SK-N-SH (cell line): Measurements from ENCODE around the gene PGBD4. TPM values are rescaled to one million over a fixed set of nuclear protein-coding genes. Genes with fewer than 3 reads are reported as not detected.

ENCODE experiments used
- CTCF ChIA-PET: fragments of 300-600, 350-600 bp; formaldehyde crosslinking; extraction: SDS; loops from one replicate; lab custom pipeline; 2021; lab: Yijun Ruan, JAX
- POLR2A ChIA-PET: fragments of 350-600 bp; sonication (Branson Sonifier 250); formaldehyde crosslinking; extraction: SDS; loops from one replicate; lab custom pipeline; 2020; ENCODE audit warnings: antibody characterized with exemption, inconsistent platforms; lab: Yijun Ruan, JAX
- DNase-seq: peaks from one replicate; pipeline ENCODE4 v3.0.0; 2012
- H2AFZ ChIP-seq: fragments of 200-600 bp; sonication (generic); 2 replicates; pipeline ENCODE4 v1.8.1; 2016; ENCODE audit warnings: antibody characterized with exemption, mild to moderate bottlenecking, low read depth
- H3F3A ChIP-seq: fragments of 200-600 bp; sonication (generic); replicated peaks from 2 replicates; pipeline ENCODE3; 2016; ENCODE audit warnings: antibody characterized with exemption, mild to moderate bottlenecking; ENCODE audit not compliant: insufficient read depth
- H3K27ac ChIP-seq, 2 experiments: fragments of 200-500 bp in 1 of 2; fragments of 200-600 bp in 1 of 2; sonication (Bioruptor generic) in 1 of 2; sonication (generic), shearing (Covaris generic) in 1 of 2; 2 replicates each; pipeline versions ENCODE4 v1.5.1 to v1.6.1; 2014 to 2016; ENCODE audit warnings: low read depth in 2 of 2, inconsistent platforms in 1 of 2, low read length in 1 of 2, mild to moderate bottlenecking in 1 of 2, mixed read lengths in 1 of 2
- H3K27me3 ChIP-seq: fragments of 200-600 bp; sonication (generic), shearing (Covaris generic); 2 replicates; pipeline ENCODE4 v1.6.1; 2016; ENCODE audit warnings: mixed run types; ENCODE audit not compliant: insufficient read depth
- H3K36me3 ChIP-seq, 2 experiments: fragments of 200-500 bp in 1 of 2; fragments of 200-600 bp in 1 of 2; sonication (Bioruptor generic) in 1 of 2; sonication (generic) in 1 of 2; replicated peaks in 1 of 2; 2 replicates each; pipeline versions ENCODE3 to v1.5.1; 2014 to 2016; ENCODE audit warnings: low read length in 1 of 2, mild to moderate bottlenecking in 1 of 2; ENCODE audit not compliant: insufficient read depth in 2 of 2, control insufficient read depth in 1 of 2
- H3K4me1 ChIP-seq, 2 experiments: fragments of 200-500 bp in 1 of 2; fragments of 200-600 bp in 1 of 2; sonication (Bioruptor generic) in 1 of 2; sonication (generic), shearing (Covaris generic) in 1 of 2; 2 replicates each; pipeline versions ENCODE4 v1.5.1 to v1.6.1; 2014 to 2016; ENCODE audit warnings: low read depth in 1 of 2, low read length in 1 of 2, mixed run types in 1 of 2; ENCODE audit not compliant: insufficient read depth in 2 of 2, control insufficient read depth in 1 of 2
- H3K4me2 ChIP-seq: fragments of 200-600 bp; sonication (generic), shearing (Covaris generic); 2 replicates; pipeline ENCODE4 v1.6.1; 2017; ENCODE audit warnings: mixed run types
- H3K4me3 ChIP-seq, 2 experiments: fragments of 200-500 bp in 1 of 2; fragments of 200-600 bp in 1 of 2; sonication (Bioruptor generic) in 1 of 2; sonication (generic), shearing (Covaris generic) in 1 of 2; 2 replicates each; pipeline versions ENCODE4 v1.5.1 to v1.8.1; 2014 to 2016; ENCODE audit warnings: low read depth in 2 of 2, inconsistent platforms in 1 of 2, low read length in 1 of 2, mild to moderate bottlenecking in 1 of 2, mixed read lengths in 1 of 2, moderate library complexity in 1 of 2
- H3K79me2 ChIP-seq: fragments of 200-600 bp; sonication (generic); 2 replicates; pipeline ENCODE4 v1.8.1; 2017; ENCODE audit warnings: mild to moderate bottlenecking; ENCODE audit not compliant: insufficient read depth
- H3K9ac ChIP-seq: fragments of 200-600 bp; sonication (generic); 2 replicates; pipeline ENCODE4 v1.6.1; 2017; ENCODE audit warnings: mixed run types
- H3K9me2 ChIP-seq: fragments of 200-600 bp; sonication (generic); 2 replicates; pipeline ENCODE4 v1.6.1; 2017; ENCODE audit warnings: mixed run types
- H3K9me3 ChIP-seq: fragments of 200-600 bp; sonication (generic); 2 replicates; pipeline ENCODE4 v1.6.1; 2017; ENCODE audit warnings: mixed run types, mild to moderate bottlenecking, moderate library complexity
- H4K20me1 ChIP-seq: fragments of 200-600 bp; sonication (generic); 2 replicates; pipeline ENCODE4 v1.6.1; 2017; ENCODE audit warnings: mild to moderate bottlenecking, mixed run types; ENCODE audit not compliant: insufficient read depth
- CHD2 ChIP-seq: fragments of 150-350 bp; IDR thresholded peaks from 2 replicates; pipeline ENCODE4 v1.6.1; 2018; ENCODE audit warnings: low read length; ENCODE audit not compliant: partially characterized antibody
- EP300 ChIP-seq, 2 experiments: IDR thresholded peaks; 2 replicates each; pipeline versions ENCODE4 v1.4.0 to v1.6.1; 2012; ENCODE audit warnings: borderline replicate concordance in 1 of 2, low read depth in 1 of 2, low read length in 1 of 2
- EZH2phosphoT487 ChIP-seq: fragments of 200-600 bp; sonication (generic); IDR thresholded peaks from 2 replicates; pipeline ENCODE4 v1.6.1; 2017; ENCODE audit warnings: low read depth, mixed run types, mild to moderate bottlenecking, antibody characterized with exemption, moderate library complexity, borderline replicate concordance
- FOXJ3 ChIP-seq: sonication (generic); formaldehyde crosslinking; IDR thresholded peaks from 2 replicates; pipeline ENCODE4 v1.5.1; 2020; ENCODE audit warnings: mild to moderate bottlenecking, missing genetic modification reagents
- GABPA ChIP-seq: IDR thresholded peaks from 2 replicates; pipeline ENCODE4 v1.4.0; 2012; ENCODE audit warnings: low read depth, mild to moderate bottlenecking
- GATA2 ChIP-seq: sonication (generic); formaldehyde crosslinking; IDR thresholded peaks from 2 replicates; pipeline ENCODE4 v1.5.0; 2020; ENCODE audit warnings: mild to moderate bottlenecking, missing genetic modification reagents
- IRF3 ChIP-seq: fragments of 150-350 bp; IDR thresholded peaks from 2 replicates; pipeline ENCODE4 v1.6.1; 2016; ENCODE audit warnings: mild to moderate bottlenecking, low read depth, low read length
- JUND ChIP-seq: IDR thresholded peaks from 2 replicates; pipeline ENCODE4 v1.4.0; 2012
- MAX ChIP-seq: IDR thresholded peaks from 2 replicates; pipeline ENCODE4 v1.4.0; 2012; ENCODE audit warnings: low read depth
- NFIC ChIP-seq: IDR thresholded peaks from 2 replicates; pipeline ENCODE4 v1.4.0; 2012; ENCODE audit warnings: borderline replicate concordance
- POLR2AphosphoS5 ChIP-seq: IDR thresholded peaks from 2 replicates; pipeline ENCODE4 v1.6.1; 2012; ENCODE audit warnings: low read depth, low read length
- RCOR1 ChIP-seq: fragments of 150-350 bp; IDR thresholded peaks from 2 replicates; pipeline ENCODE4 v1.6.1; 2017; ENCODE audit warnings: antibody characterized with exemption, low read length
- RFX5 ChIP-seq: IDR thresholded peaks from 2 replicates; pipeline ENCODE4 v1.6.1; 2012; ENCODE audit warnings: mild to moderate bottlenecking, improper control_type of control experiment, low read length
- SIN3A ChIP-seq: IDR thresholded peaks from 2 replicates; pipeline ENCODE4 v1.6.1; 2012; ENCODE audit warnings: low read depth, mild to moderate bottlenecking, low read length, moderate library complexity, borderline replicate concordance
- SMC3 ChIP-seq: IDR thresholded peaks from 2 replicates; pipeline ENCODE4 v1.6.1; 2012; ENCODE audit warnings: low read depth, low read length, improper control_type of control experiment
- TCF12 ChIP-seq: IDR thresholded peaks from 2 replicates; pipeline ENCODE4 v1.4.0; 2012
- TEAD4 ChIP-seq: IDR thresholded peaks from 2 replicates; pipeline ENCODE4 v1.4.0; 2012; ENCODE audit warnings: mild to moderate bottlenecking, borderline replicate concordance; ENCODE audit not compliant: insufficient read depth
- YY1 ChIP-seq: IDR thresholded peaks from 2 replicates; pipeline ENCODE4 v1.4.0; 2012; ENCODE audit warnings: low read depth, mild to moderate bottlenecking
- WGBS: methylation state at CpG from one replicate; pipeline ENCODE4 v1.1.6; 2017; ENCODE audit warnings: low lambda C conversion rate; 5-methylcytosine and 5-hydroxymethylcytosine counted together
- polyA plus RNA-seq, 3 experiments: library from polyadenylated mRNA; depleted of rRNA; stranded (reverse); fragments of >200 nt; gene quantifications; 2 replicates each; pipeline ENCODE4 v1.2.3, GENCODE V29; 2012
- TF ChIP-seq, protein P1 (sequence below): fragments of 150-350 bp; IDR thresholded peaks from 2 replicates; pipeline ENCODE4 v1.6.1; 2017; ENCODE audit warnings: antibody characterized with exemption, low read length, low read depth, borderline replicate concordance
- TF ChIP-seq, protein P2 (sequence below): fragments of 200-600 bp; sonication (generic); IDR thresholded peaks from 2 replicates; pipeline ENCODE4 v1.6.1; 2017; ENCODE audit warnings: antibody characterized with exemption, mild to moderate bottlenecking, moderate library complexity

Gene PGBD4
- polyA plus RNA-seq, 1 of the 3 experiments (the other 2 are of a cell fraction) = 0.77 TPM

- POLR2A ChIA-PET = no interaction called here
Observed at GRCh38 chr15:34059946-34060345, 41.9 kb upstream of the PGBD4 start.

DNA sequence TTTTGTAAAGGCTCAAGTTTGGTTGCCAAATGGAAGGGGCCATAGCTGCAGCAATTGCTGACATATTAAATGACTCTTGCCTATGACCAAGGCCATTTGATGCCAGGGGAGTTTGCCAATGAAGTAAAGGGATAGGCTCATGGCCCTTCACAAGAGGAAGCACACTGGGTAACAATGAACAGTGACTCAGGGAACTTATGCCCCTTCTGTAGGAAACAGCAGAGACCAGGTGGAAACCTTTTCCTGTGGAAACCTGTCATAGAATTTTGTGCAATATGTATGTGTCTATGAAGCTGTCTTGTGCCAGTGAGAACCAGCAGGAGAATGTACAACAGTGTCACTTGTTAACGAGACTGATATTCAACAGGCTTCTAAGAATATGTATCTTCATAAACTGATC is 37.4 kb upstream of the PGBD4 start:
- POLR2A ChIA-PET = no interaction called here
- H3K27ac ChIP-seq = no peak overlapping the region
- H3K9me2 ChIP-seq = no peaks in the 10 kb centered on the region
- H3K4me2 ChIP-seq = no peak overlapping the region
- no peak overlapping the region for H3K4me3 ChIP-seq
- H3K79me2 ChIP-seq = no peaks in the 10 kb centered on the region
- no peaks in the 10 kb centered on the region for H3K36me3 ChIP-seq
- no peaks in the 10 kb centered on the region for H3K9me3 ChIP-seq
- no peak overlapping the region for H3K9ac ChIP-seq
- H2AFZ ChIP-seq = no peak overlapping the region
- H3F3A ChIP-seq = no peaks in the 10 kb centered on the region
- WGBS = 0% methylated on average over 1 of the region's 1 CpG
- no peak for DNase-seq
- no peaks in the 10 kb centered on the region for H3K27me3 ChIP-seq
- H4K20me1 ChIP-seq = no peaks in the 10 kb centered on the region
- H3K4me1 ChIP-seq = no peaks in the 10 kb centered on the region
- CTCF ChIA-PET = interaction anchor here (0.8 kb wide), 1 partner anchor 145 kb away, joined by 3 read pairs; the partner anchor contains the start of gene KATNBL1
- TF ChIP-seq SIN3A (no peak), POLR2AphosphoS5 (no peak), SMC3 (no peak), RFX5 (no peak), TCF12 (no peak), FOXJ3 (CRISPR knock-in tag) (no peak), RCOR1 (no peak), EP300 (IDR thresholded peaks at IDR 0.05; ENCODE audit: borderline replicate concordance in 1 of 2, low read depth in 1 of 2, low read length in 1 of 2) (no peak), MAX (no peak), IRF3 (no peak), GATA2 (CRISPR knock-in tag) (no peak), TEAD4 (no peak), JUND (no peak), NFIC (no peak)
- TF ChIP-seq, protein P1, sequence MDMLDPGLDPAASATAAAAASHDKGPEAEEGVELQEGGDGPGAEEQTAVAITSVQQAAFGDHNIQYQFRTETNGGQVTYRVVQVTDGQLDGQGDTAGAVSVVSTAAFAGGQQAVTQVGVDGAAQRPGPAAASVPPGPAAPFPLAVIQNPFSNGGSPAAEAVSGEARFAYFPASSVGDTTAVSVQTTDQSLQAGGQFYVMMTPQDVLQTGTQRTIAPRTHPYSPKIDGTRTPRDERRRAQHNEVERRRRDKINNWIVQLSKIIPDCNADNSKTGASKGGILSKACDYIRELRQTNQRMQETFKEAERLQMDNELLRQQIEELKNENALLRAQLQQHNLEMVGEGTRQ = no peak
- TF ChIP-seq, protein P2, sequence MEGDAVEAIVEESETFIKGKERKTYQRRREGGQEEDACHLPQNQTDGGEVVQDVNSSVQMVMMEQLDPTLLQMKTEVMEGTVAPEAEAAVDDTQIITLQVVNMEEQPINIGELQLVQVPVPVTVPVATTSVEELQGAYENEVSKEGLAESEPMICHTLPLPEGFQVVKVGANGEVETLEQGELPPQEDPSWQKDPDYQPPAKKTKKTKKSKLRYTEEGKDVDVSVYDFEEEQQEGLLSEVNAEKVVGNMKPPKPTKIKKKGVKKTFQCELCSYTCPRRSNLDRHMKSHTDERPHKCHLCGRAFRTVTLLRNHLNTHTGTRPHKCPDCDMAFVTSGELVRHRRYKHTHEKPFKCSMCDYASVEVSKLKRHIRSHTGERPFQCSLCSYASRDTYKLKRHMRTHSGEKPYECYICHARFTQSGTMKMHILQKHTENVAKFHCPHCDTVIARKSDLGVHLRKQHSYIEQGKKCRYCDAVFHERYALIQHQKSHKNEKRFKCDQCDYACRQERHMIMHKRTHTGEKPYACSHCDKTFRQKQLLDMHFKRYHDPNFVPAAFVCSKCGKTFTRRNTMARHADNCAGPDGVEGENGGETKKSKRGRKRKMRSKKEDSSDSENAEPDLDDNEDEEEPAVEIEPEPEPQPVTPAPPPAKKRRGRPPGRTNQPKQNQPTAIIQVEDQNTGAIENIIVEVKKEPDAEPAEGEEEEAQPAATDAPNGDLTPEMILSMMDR = no peak

More at GRCh38 chr15:34059946-34060345, 41.9 kb upstream of the PGBD4 start:
- 44% methylated on average over 3 of the region's 3 CpGs for WGBS
- Histone ChIP-seq H4K20me1 (no peaks in the 10 kb centered on the region), H3K79me2 (no peaks in the 10 kb centered on the region), H3K4me3 (no peak overlapping the region), H3K4me1 (peaks cover 0 to 9% of the 10 kb centered on the region in 2 experiments; a peak in 1 of 4 replicates), H3K4me2 (no peak overlapping the region), H3K27me3 (no peaks in the 10 kb centered on the region), H3K9ac (no peak overlapping the region), H3K27ac (no peak overlapping the region), H3K36me3 (no peaks in the 10 kb centered on the region), H3K9me2 (no peaks in the 10 kb centered on the region), H3F3A (peaks cover 12% of the 10 kb centered on the region), H2AFZ (no peak overlapping the region), H3K9me3 (no peaks in the 10 kb centered on the region)
- TF ChIP-seq POLR2AphosphoS5 = no peak
- no peak for TF ChIP-seq YY1
- no peak for TF ChIP-seq TCF12
- no peak for TF ChIP-seq EZH2phosphoT487
- TF ChIP-seq IRF3 = no peak
- no peak for TF ChIP-seq GABPA
- no peak for TF ChIP-seq RFX5
- TF ChIP-seq MAX = no peak
- TF ChIP-seq CHD2 = no peak
- DNase-seq = no peak
- CTCF ChIA-PET = interaction anchor here (1.4 to 1.6 kb wide), 2 partner anchors 9 to 12 kb away, joined by 3 to 6 read pairs; no protein-coding TSS in a partner anchor
